Measurements from ENCODE around the gene CRTAP.
"Not testable (repeated sequence)": the region's sequence is repeated elsewhere in the genome, so short reads cannot be mapped to it uniquely, and the experiment has no call there.

The CRTAP gene

GRCh38 chr3:33099701-33100100 lies 14.1 kb upstream of the CRTAP start:
- DNase-seq (ENCODE audit: low spot score) = no peak

DNA sequence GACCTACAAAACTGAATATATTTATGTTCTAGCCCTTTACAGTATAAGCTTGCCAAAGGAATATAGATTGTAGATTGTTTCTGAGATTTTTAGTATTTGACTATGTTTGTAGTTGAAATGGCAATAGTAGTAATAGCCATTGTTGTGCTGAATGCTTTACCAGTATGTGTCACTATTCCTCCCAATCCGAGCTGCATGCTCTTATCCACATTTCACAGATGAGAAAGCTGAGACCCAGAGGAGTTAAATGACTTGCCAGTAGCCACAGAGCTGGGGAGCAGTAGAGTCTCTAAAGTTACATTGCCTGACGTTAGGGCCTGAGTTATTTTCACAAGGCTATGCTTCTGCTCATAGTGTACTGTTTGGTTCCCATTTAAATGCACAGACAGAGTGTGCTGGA lies 13.6 kb upstream of the CRTAP start:
- no peak for DNase-seq (ENCODE audit: low spot score)

DNA sequence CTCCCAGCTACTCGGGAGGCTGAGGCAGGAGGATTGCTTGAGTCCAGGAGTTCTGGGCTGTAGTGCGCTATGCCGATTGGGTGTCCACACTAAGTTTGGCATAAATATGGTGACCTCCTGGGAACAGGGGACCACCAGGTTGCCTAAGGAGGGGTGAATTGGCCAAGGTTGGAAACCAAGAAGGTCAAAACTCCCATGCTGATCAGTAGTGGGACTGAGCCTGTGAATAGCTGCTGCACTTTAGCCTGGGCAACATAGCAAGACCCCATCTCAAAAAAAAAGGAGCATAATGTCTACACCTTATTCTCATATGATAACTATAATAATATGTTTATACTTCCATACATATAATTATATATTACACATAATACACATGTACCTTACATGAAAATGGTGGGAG lies 10.8 kb upstream of the CRTAP start:
- no peak for DNase-seq (ENCODE audit: low spot score)

DNA sequence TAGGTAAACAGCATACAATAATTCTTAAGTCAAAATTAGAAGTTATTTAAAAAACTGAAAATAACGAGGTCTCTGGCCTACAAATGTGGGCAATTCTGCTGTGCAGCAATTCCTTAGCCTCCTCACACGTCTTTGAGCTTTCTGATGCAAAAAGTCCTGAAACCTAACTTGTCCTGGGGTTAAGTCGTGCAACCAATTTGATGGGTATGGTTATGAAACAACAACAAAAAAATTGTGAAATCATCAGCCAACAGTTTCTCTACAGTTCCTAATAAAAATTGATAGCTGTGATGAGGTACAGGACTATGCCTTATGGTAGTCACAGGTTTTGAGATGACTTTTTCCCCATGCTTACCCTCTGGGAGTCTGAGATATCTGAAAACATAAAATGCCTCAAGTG lies 10.3 kb upstream of the CRTAP start:
- DNase-seq (ENCODE audit: low spot score) = no peak

DNA sequence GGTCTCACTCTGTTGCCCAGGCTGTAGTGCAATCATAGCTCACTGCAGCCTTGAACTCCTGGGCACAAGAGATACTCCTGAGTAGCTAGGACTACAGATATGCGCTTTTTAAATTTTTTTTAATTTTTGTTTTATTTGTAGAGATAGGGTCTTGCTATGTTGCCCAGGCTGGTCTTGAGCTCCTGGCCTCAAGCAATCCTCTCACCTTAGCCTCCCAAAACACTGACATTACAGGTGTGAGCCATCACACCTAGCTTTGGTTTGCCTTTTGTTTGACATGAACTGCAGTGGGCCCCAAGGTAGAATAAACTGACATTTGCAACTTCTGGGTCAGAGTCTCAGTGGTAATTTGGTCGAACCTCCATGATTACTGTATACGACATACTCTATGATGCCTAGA lies 9.0 kb upstream of the CRTAP start:
- no peak for DNase-seq (ENCODE audit: low spot score)

DNA sequence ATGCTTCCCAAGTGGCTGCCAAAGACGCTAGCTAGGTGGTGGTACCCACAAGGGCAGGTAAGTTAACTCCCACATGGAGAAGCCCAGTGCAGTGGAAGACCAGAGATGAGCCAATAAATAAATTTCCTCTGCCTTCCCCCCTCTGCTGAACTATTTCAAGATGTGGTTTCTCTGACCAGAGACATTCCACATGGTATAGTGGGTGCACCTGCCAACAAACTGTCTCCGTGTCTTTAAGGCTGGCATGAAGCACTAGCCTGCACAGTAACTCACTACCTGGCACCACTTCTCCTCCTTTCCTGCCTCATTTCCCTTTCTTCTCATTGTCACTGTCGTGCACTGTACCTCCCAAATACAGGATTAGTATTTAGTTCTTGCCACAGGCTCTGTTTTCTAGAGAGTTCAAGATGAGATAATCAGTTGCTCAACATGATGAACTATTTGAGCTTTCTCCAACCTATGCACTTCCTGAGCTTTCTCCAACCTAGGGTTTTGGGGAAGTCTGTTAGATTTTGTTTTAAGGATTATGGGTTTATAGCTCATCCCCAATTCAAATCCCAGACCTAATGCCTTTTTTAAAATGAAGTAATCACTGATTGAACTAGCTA lies 8.4 kb upstream of the CRTAP start:
- DNase-seq (ENCODE audit: low spot score) = no peak

GRCh38 chr3:33106854-33107253 lies 7.0 kb upstream of the CRTAP start:
- DNase-seq (ENCODE audit: low spot score) = not testable (repeated sequence)

GRCh38 chr3:33111581-33111980 lies 2.2 kb upstream of the CRTAP start:
- no peak for DNase-seq (ENCODE audit: low spot score)

GRCh38 chr3:33114622-33115023 lies 809 bp downstream of the CRTAP start:
- no peak for DNase-seq (ENCODE audit: low spot score)

DNA sequence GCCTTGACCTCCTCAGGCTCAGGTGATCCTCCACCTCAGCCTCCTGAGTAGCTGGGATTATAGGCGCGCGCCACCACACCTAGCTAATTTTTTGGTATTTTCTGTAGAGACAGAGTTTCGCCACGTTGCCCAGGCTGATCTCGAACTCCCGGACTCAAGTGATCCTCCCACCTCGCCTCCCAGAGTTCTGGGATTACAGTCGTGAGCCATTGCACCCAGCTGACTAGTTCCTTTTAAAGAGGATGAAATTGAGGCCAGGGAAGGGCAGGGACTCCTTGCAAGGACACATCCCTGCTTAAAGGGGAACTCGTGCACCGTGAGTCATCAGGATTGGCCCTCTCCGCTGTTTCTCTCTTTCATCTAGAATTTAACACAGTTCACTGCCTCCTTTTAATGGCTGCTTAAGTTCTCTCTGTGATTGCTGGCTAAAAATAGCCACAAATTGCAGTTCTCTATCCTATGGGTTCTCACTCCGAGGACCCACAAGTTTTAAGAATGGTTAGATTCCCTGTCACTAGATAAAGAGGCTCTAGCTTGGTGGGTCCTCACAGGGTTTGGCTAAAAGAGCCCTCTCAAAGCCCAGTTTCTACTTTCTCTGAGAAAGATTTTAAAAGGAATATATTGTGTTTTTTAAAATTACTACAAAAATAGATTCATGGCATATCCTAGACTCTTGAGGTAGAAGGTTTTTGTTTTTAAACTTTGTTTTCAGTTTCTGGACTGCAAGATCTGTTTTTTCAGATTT lies 1.4 kb downstream of the CRTAP start:
- peak; percentile 78 for DNase-seq (ENCODE audit: low spot score)

GRCh38 chr3:33117461-33117860 lies 3.6 kb downstream of the CRTAP start:
- DNase-seq (ENCODE audit: low spot score) = no peak

DNA sequence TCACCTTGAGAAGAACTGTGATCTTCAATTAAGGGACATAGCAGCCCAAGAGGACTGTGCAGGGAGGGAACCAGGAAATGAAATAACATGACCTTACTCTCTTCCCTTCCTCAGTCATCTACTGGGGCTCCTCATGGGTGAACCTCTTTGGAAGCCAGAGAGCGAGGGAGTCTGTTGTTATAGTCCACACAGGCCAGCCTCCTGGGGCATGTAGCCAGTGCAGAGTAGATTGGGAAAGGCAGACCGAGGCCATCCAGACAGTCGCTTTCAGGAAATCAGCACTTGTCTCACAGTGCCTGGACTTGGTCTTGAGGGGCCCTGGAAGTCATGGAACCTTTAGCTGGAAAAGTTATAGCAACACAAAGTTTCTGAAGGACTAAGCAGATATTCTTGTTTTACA lies 6.1 kb downstream of the CRTAP start:
- DNase-seq (ENCODE audit: low spot score) = no peak

GRCh38 chr3:33122991-33123390 lies 9.2 kb downstream of the CRTAP start:
- no peak for DNase-seq (ENCODE audit: low spot score)

GRCh38 chr3:33124638-33125037 lies 10.8 kb downstream of the CRTAP start:
- DNase-seq (ENCODE audit: low spot score) = no peak

DNA sequence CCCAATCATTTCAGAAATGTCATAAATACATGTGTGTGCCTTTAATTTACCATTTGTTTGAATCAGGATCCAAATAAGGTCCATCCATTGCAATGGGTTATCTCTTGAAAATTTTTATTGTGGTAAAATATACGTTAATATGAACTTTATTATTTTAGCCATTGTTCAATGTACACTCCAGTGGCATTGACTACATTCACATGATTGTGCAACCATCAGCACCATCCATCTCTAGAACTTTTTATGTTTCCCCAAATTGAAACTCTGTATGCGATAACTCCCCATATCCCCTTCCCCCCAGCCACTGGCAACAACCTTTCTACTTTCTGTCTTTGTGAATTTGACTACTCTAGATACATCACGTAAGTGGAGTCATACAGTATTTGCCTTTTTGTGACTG lies 12.0 kb downstream of the CRTAP start:
- no peak for DNase-seq (ENCODE audit: low spot score)

- DNase-seq (ENCODE audit: low spot score) = no peak
Measured at GRCh38 chr3:33128706-33129105, 14.9 kb downstream of the CRTAP start.

DNA sequence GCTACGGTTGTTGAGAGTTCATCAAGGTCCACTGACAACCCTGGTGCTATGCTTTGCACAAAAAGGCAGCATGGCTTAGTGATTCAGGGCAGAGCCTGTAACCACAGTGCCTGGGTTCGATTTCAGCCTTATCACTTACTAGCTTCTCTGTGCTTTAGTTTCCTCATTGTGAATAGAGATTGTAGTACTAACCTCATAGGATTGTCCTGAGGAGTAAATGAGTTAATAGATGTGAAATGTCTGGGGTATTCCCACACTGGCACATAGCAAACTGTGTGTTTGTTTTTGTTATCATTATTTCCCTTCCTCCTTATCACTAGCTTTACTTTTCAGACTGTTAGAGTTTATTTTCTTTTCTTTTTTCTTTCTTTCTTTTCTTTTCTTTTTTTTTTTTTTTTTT lies 16.3 kb downstream of the CRTAP start:
- no peak for DNase-seq (ENCODE audit: low spot score)

DNA sequence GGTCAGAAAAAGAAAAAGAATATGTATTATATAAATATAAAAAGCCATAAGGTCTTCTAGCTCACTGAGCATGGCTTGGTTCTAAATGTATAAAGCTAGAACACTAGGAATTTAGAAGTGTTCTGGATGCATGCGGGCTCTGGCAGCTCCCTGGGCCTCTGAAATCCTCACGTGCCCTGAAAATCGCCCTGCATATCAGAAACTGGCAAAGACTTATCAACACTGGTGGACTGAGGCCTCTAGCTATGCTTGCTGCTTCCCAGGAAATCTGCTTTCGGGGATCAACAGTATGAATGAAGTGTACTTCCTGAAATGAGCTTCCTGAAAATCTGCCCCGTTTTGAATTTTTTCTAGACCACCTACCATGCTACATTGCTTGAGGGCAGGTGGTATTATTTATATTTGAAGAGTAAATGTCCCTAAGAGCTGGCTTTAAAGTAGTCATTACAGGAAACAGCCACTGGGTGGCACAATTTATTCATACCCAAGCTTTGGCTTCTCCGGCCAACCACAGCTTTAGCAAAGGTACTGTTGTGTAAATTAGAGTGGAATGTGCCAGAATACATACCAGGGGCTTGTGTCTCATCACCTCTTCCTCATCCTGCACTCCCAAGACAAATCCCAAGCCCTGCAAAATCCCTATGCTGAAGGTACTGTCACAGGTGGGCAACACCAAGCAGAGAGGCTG lies 17.7 kb downstream of the CRTAP start:
- peak; percentile 82 for DNase-seq (ENCODE audit: low spot score)

GRCh38 chr3:33132019-33132360 lies 18.2 kb downstream of the CRTAP start:
- no peak for DNase-seq (ENCODE audit: low spot score)

DNA sequence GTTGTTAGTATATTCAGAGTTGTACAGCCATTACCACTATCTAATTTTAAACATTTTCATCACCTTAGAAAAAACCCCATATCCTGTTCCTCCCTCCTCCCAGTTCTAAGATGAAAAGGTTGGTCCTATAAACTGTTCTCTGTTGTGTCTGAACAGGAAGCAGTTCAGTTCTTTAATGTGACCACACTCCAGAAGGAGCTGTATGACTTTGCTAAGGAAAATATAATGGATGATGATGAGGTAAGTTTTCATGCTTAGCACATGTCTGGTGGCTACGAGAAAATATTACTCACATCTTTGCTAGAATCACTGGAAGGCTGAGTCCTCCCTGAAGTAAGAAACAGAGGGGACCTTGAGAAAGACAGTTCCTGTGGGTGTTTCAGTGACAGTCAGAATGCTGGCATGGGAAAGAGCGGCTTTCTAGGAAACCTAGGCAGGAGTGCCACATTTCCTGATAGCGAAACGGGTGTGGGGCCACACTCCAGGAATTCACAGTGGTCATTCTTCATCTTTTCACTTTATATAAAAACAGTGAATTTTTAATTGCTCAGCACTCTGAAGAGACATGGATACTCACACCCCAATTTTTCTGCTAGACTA lies 20.3 kb downstream of the CRTAP start:
- DNase-seq (ENCODE audit: low spot score) = no peak

GRCh38 chr3:33137691-33138090 lies 23.9 kb downstream of the CRTAP start:
- DNase-seq (ENCODE audit: low spot score) = no peak

GRCh38 chr3:33139006-33139623 lies 25.3 kb downstream of the CRTAP start:
- DNase-seq (ENCODE audit: low spot score) = not testable (repeated sequence)

- DNase-seq (ENCODE audit: low spot score) = no peak
Measured at GRCh38 chr3:33139996-33140395, 26.2 kb downstream of the CRTAP start.

All from cerebellar cortex (tissue), 1 donor.